Ishikawa (cell line): Measurements from ENCODE around the gene MAST2.

ENCODE experiments used
- CEBPB ChIP-seq: IDR thresholded peaks from 2 replicates; pipeline ENCODE4 v1.6.1; 2012
- CREB1 ChIP-seq: IDR thresholded peaks from 2 replicates; pipeline ENCODE4 v1.6.1; 2012; ENCODE audit warnings: low read depth
- EGR1 ChIP-seq: IDR thresholded peaks from 2 replicates; pipeline ENCODE4 v1.6.1; 2012
- EP300 ChIP-seq: IDR thresholded peaks from 2 replicates; pipeline ENCODE4 v1.6.1; 2012; ENCODE audit warnings: borderline replicate concordance
- FOXM1 ChIP-seq: IDR thresholded peaks from 2 replicates; pipeline ENCODE4 v1.6.1; 2012; ENCODE audit warnings: low read depth, borderline replicate concordance
- RAD21 ChIP-seq: IDR thresholded peaks from 2 replicates; pipeline ENCODE4 v1.6.1; 2012; ENCODE audit warnings: low read depth
- TAF1 ChIP-seq: IDR thresholded peaks from 2 replicates; pipeline ENCODE4 v1.6.1; 2012; ENCODE audit warnings: low read depth, mild to moderate bottlenecking
- YY1 ChIP-seq: IDR thresholded peaks from 2 replicates; pipeline ENCODE4 v1.6.1; 2012; ENCODE audit warnings: low read depth
- TF ChIP-seq, protein P1 (sequence below): IDR thresholded peaks from 2 replicates; pipeline ENCODE4 v1.6.1; 2012; ENCODE audit warnings: low read depth, mild to moderate bottlenecking
- TF ChIP-seq, protein P2 (sequence below): IDR thresholded peaks from 2 replicates; pipeline ENCODE4 v1.6.1; 2012

DNA sequence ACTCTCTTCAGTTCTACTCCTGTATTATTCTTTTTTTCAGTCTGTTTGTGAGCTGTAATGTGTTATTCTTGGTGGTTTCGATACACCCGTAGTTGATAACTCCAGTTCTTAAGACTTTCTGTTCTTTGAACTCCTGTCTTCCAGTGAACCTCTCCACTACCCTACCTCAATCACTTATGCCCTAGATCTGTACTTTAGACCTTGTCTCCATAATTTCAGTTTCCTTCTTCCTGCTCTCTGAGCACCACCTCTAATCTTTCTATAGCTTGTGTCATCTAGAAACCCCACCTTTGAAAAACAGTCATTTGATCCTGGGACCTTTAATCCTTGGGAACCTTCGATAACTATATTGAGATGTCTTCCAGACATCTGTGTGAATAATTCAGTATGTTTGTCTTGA lies 169.7 kb downstream of the MAST2 start:
- TF ChIP-seq EP300 (no peak), CEBPB (no peak), FOXM1 (no peak), YY1 (no peak), TAF1 (no peak), RAD21 (no peak), EGR1 (no peak), CREB1 (no peak)
- TF ChIP-seq, protein P1, sequence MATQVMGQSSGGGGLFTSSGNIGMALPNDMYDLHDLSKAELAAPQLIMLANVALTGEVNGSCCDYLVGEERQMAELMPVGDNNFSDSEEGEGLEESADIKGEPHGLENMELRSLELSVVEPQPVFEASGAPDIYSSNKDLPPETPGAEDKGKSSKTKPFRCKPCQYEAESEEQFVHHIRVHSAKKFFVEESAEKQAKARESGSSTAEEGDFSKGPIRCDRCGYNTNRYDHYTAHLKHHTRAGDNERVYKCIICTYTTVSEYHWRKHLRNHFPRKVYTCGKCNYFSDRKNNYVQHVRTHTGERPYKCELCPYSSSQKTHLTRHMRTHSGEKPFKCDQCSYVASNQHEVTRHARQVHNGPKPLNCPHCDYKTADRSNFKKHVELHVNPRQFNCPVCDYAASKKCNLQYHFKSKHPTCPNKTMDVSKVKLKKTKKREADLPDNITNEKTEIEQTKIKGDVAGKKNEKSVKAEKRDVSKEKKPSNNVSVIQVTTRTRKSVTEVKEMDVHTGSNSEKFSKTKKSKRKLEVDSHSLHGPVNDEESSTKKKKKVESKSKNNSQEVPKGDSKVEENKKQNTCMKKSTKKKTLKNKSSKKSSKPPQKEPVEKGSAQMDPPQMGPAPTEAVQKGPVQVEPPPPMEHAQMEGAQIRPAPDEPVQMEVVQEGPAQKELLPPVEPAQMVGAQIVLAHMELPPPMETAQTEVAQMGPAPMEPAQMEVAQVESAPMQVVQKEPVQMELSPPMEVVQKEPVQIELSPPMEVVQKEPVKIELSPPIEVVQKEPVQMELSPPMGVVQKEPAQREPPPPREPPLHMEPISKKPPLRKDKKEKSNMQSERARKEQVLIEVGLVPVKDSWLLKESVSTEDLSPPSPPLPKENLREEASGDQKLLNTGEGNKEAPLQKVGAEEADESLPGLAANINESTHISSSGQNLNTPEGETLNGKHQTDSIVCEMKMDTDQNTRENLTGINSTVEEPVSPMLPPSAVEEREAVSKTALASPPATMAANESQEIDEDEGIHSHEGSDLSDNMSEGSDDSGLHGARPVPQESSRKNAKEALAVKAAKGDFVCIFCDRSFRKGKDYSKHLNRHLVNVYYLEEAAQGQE, result no peak
- TF ChIP-seq, protein P2, sequence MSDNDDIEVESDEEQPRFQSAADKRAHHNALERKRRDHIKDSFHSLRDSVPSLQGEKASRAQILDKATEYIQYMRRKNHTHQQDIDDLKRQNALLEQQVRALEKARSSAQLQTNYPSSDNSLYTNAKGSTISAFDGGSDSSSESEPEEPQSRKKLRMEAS, result no peak
